ENCODE data around the gene TKFC.

The TKFC gene

GRCh38 chr11:61362542-61362875, 29.5 kb downstream of the TKFC start:
- peak overlapping the region; percentile 98 for H3K4me3 ChIP-seq (ENCODE audit: low read depth, low read length)
- TF ChIP-seq CTCF (IDR thresholded peaks at IDR 0.05; ENCODE audit: control insufficient read depth, extremely low read depth, insufficient read depth) = no peak
- no peak for DNase-seq (ENCODE audit: low read depth)

- no peak for TF ChIP-seq CTCF (IDR thresholded peaks at IDR 0.05; ENCODE audit: control insufficient read depth, extremely low read depth, insufficient read depth)
- DNase-seq (ENCODE audit: low read depth) = no peak
- no peak overlapping the region for H3K4me3 ChIP-seq (ENCODE audit: low read depth, low read length)
Observed at GRCh38 chr11:61364012-61364675, 31.1 kb downstream of the TKFC start.

GRCh38 chr11:61367406-61367805, 34.4 kb downstream of the TKFC start:
- DNase-seq (ENCODE audit: low read depth) = peak; percentile 63
- TF ChIP-seq CTCF (IDR thresholded peaks at IDR 0.05; ENCODE audit: control insufficient read depth, extremely low read depth, insufficient read depth) = no peak
- no peak overlapping the region for H3K4me3 ChIP-seq (ENCODE audit: low read depth, low read length)

- DNase-seq (ENCODE audit: low read depth) = no peak
- no peak overlapping the region for H3K4me3 ChIP-seq (ENCODE audit: low read depth, low read length)
- TF ChIP-seq CTCF (IDR thresholded peaks at IDR 0.05; ENCODE audit: control insufficient read depth, extremely low read depth, insufficient read depth) = no peak
Observed at GRCh38 chr11:61368646-61369045, 35.6 kb downstream of the TKFC start.

- no peak for DNase-seq (ENCODE audit: low read depth)
- H3K4me3 ChIP-seq (ENCODE audit: low read depth, low read length) = no peak overlapping the region
- TF ChIP-seq CTCF (IDR thresholded peaks at IDR 0.05; ENCODE audit: control insufficient read depth, extremely low read depth, insufficient read depth) = no peak
Observed at GRCh38 chr11:61369372-61370348, 36.6 kb downstream of the TKFC start.

- TF ChIP-seq CTCF (IDR thresholded peaks at IDR 0.05; ENCODE audit: control insufficient read depth, extremely low read depth, insufficient read depth) = no peak
- no peak overlapping the region for H3K4me3 ChIP-seq (ENCODE audit: low read depth, low read length)
- no peak for DNase-seq (ENCODE audit: low read depth)
Observed at GRCh38 chr11:61370349-61371005, 37.4 kb downstream of the TKFC start.

All from LNCaP clone FGC (cell line).